Panc1 (cell line): ENCODE measurements around the gene GRAMD1B. TPM values are rescaled to one million over a fixed set of nuclear protein-coding genes. Genes with fewer than 3 reads are reported as not detected.

Source experiments
- ATAC-seq: fragments of 200-7000 bp; cut with Tn5 transposase; 2 replicates; pipeline ENCODE4 v1.9.1; 2020; ENCODE audit warnings: mild to moderate bottlenecking, moderate library complexity
- BruUV-seq: library from RNA; stranded (reverse); fragments of 400-500 nt; replicated peaks from 2 replicates; lab custom pipeline; 2021; lab: Mats Ljungman, UMichigan
- CTCF ChIA-PET: fragments of 300-600 bp; sonication (Branson Sonifier 250); formaldehyde crosslinking; loops from one replicate; lab custom pipeline; 2022; ENCODE audit warnings: antibody characterized with exemption; lab: Charles Lee
- POLR2A ChIA-PET: fragments of 300-600 bp; sonication (Branson Sonifier 250); formaldehyde crosslinking; loops from one replicate; lab custom pipeline; 2022; ENCODE audit warnings: antibody characterized with exemption; lab: Charles Lee
- DNase-seq: peaks from one replicate; pipeline ENCODE4 v3.0.0-alpha.2; 2010; ENCODE audit warnings: low read depth, low spot score
- H3K27ac ChIP-seq: 2 replicates; pipeline ENCODE4 v1.5.1; 2011; ENCODE audit warnings: mild to moderate bottlenecking, low read length, inconsistent platforms
- H3K27me3 ChIP-seq: fragments of 200-500 bp; sonication (Bioruptor generic); 2 replicates; pipeline ENCODE4 v1.6.0; 2014; ENCODE audit warnings: low read length, inconsistent platforms; ENCODE audit not compliant: control insufficient read depth, insufficient read depth
- H3K36me3 ChIP-seq: fragments of 200-500 bp; sonication (Bioruptor generic); 2 replicates; pipeline ENCODE4 v1.5.1; 2014; ENCODE audit warnings: inconsistent platforms, mild to moderate bottlenecking, low read length, moderate library complexity; ENCODE audit not compliant: control insufficient read depth, insufficient read depth
- H3K4me1 ChIP-seq: 2 replicates; pipeline ENCODE4 v1.5.1; 2011; ENCODE audit warnings: inconsistent platforms, mild to moderate bottlenecking, low read length, moderate library complexity; ENCODE audit not compliant: control insufficient read depth, insufficient read depth
- H3K4me3 ChIP-seq, 2 experiments: 2 replicates each; pipeline ENCODE4 v1.5.1; 2011 to 2012; ENCODE audit warnings: low read depth in 2 of 2, low read length in 2 of 2, mild to moderate bottlenecking in 2 of 2, inconsistent platforms in 1 of 2, moderate library complexity in 1 of 2
- H3K9me3 ChIP-seq: fragments of 200-500 bp; sonication (Bioruptor generic); 2 replicates; pipeline ENCODE4 v1.5.1; 2014; ENCODE audit warnings: low read depth, mild to moderate bottlenecking, inconsistent platforms, low read length, moderate library complexity; ENCODE audit not compliant: control insufficient read depth, insufficient read depth
- POLR2AphosphoS5 ChIP-seq: IDR thresholded peaks from 2 replicates; pipeline ENCODE4 v1.6.1; 2012; ENCODE audit warnings: mild to moderate bottlenecking, low read depth, low read length, moderate library complexity
- SIN3A ChIP-seq: IDR thresholded peaks from 2 replicates; pipeline ENCODE4 v1.6.1; 2012; ENCODE audit warnings: low read depth, mild to moderate bottlenecking, low read length, moderate library complexity, borderline replicate concordance; ENCODE audit not compliant: insufficient read depth
- TCF7L2 ChIP-seq: IDR thresholded peaks from 2 replicates; pipeline ENCODE4 v1.6.1; 2011; ENCODE audit warnings: mild to moderate bottlenecking, low read depth, low read length, inconsistent platforms
- in situ Hi-C: cut with HindIII; loops from 2 replicates; pipeline ENCODE4 v1.10.0; 2016; ENCODE audit warnings: low sequenced_read_pairs, low pct_unique_long_range_greater_than_20kb
- intact Hi-C: fragments of 100-400 bp; cut with micrococcal nuclease; formaldehyde crosslinking; loops from one replicate; pipeline ENCODE4 v1.10.0; 2022; ENCODE audit not compliant: unreplicated experiment
- total RNA-seq: library from RNA; stranded (reverse); gene quantifications from one replicate; pipeline ENCODE4 v1.2.1, GENCODE V29; 2021; ENCODE audit not compliant: unreplicated experiment
- TF ChIP-seq, protein P1 (sequence below), 2 experiments: IDR thresholded peaks; 2 replicates each; pipeline ENCODE4 v1.6.1; 2011 to 2012; ENCODE audit warnings: low read depth in 2 of 2, control low read depth in 1 of 2, low read length in 1 of 2, mild to moderate bottlenecking in 1 of 2, moderate library complexity in 1 of 2; ENCODE audit not compliant: insufficient read depth in 1 of 2
- TF ChIP-seq, protein P2 (sequence below): fragments of 450-650 bp; IDR thresholded peaks from 2 replicates; pipeline ENCODE4 v1.5.1; 2017; ENCODE audit warnings: mild to moderate bottlenecking

The GRAMD1B gene
- total RNA-seq, 1 experiment from 2014 or later, result 0.46 TPM

DNA sequence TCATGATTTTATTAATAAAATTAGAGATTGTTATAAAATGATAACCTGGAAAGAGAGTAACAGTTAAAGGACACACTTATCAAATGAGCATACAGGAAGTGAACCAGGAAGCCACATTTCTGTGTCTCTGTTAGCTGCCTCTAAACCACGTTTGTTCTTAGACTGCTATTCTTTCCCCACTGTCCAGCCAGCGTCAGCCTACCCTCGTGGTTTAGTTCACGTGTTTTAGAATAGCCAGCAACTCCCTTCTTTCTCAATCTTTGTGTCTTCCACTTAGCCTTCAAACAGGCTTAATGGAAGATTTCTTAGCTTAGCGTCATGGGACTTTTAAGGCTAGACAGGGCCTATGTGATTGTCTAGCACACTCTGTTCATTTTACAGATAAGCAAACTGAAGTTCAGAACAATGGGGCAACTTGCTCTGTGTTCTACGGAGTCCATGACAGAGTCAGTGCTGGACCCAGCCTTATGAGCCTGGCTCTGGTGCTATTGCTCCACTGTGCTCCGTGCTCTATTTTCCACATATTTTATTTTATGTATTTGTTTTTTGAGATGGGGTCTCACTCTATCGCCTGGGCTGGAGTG lies 27.2 kb downstream of the GRAMD1B start:
- ATAC-seq (no peak), DNase-seq (no peak)
- Histone ChIP-seq H3K4me3 (no peak overlapping the region), H3K9me3 (no peaks in the 10 kb centered on the region), H3K4me1 (no peaks in the 10 kb centered on the region), H3K36me3 (no peaks in the 10 kb centered on the region), H3K27ac (no peak overlapping the region), H3K27me3 (0 out of 2 replicates have a peak, but pooled peaks cover 3% of the 10 kb centered on the region)
- BruUV-seq, result no TSS peak
- POLR2A ChIA-PET, result no interaction called here
- intact Hi-C loops, result no loop called here
- TF ChIP-seq POLR2AphosphoS5, result no peak
- CTCF ChIA-PET, result no interaction called here
- in situ Hi-C loops, result no loop called here

DNA sequence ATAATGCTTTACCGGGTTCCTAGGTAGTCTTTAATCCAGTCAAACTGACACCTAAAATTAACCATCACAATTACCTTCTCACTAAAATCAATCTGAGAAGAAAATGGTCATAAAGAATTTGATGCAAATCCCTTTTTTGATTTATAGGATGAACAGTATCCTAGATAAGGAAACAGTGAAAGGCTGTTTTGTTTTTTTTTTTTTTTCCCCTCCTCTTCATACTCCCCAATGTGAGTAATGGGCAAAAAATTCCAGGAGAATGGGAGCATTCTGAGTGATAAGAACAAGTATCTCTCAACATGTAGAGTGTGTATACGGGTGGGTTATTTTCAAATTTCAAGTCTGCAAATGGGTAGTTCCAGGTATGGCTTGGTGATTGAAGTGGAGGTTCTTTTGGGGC lies 28.4 kb downstream of the GRAMD1B start:
- no peak for ATAC-seq
- BruUV-seq, result no TSS peak
- in situ Hi-C loops, result no loop called here
- Histone ChIP-seq H3K9me3 (no peaks in the 10 kb centered on the region), H3K36me3 (no peaks in the 10 kb centered on the region), H3K27me3 (0 out of 2 replicates have a peak, but pooled peaks cover 3% of the 10 kb centered on the region), H3K4me1 (no peaks in the 10 kb centered on the region), H3K27ac (no peak overlapping the region), H3K4me3 (no peak overlapping the region)
- TF ChIP-seq SIN3A (no peak), POLR2AphosphoS5 (no peak), TCF7L2 (no peak)
- TF ChIP-seq, protein P1, sequence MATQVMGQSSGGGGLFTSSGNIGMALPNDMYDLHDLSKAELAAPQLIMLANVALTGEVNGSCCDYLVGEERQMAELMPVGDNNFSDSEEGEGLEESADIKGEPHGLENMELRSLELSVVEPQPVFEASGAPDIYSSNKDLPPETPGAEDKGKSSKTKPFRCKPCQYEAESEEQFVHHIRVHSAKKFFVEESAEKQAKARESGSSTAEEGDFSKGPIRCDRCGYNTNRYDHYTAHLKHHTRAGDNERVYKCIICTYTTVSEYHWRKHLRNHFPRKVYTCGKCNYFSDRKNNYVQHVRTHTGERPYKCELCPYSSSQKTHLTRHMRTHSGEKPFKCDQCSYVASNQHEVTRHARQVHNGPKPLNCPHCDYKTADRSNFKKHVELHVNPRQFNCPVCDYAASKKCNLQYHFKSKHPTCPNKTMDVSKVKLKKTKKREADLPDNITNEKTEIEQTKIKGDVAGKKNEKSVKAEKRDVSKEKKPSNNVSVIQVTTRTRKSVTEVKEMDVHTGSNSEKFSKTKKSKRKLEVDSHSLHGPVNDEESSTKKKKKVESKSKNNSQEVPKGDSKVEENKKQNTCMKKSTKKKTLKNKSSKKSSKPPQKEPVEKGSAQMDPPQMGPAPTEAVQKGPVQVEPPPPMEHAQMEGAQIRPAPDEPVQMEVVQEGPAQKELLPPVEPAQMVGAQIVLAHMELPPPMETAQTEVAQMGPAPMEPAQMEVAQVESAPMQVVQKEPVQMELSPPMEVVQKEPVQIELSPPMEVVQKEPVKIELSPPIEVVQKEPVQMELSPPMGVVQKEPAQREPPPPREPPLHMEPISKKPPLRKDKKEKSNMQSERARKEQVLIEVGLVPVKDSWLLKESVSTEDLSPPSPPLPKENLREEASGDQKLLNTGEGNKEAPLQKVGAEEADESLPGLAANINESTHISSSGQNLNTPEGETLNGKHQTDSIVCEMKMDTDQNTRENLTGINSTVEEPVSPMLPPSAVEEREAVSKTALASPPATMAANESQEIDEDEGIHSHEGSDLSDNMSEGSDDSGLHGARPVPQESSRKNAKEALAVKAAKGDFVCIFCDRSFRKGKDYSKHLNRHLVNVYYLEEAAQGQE (IDR thresholded peaks at IDR 0.05; ENCODE audit: insufficient read depth in 1 of 2, low read depth in 2 of 2, low read length in 1 of 2), result no peak
- TF ChIP-seq, protein P2, sequence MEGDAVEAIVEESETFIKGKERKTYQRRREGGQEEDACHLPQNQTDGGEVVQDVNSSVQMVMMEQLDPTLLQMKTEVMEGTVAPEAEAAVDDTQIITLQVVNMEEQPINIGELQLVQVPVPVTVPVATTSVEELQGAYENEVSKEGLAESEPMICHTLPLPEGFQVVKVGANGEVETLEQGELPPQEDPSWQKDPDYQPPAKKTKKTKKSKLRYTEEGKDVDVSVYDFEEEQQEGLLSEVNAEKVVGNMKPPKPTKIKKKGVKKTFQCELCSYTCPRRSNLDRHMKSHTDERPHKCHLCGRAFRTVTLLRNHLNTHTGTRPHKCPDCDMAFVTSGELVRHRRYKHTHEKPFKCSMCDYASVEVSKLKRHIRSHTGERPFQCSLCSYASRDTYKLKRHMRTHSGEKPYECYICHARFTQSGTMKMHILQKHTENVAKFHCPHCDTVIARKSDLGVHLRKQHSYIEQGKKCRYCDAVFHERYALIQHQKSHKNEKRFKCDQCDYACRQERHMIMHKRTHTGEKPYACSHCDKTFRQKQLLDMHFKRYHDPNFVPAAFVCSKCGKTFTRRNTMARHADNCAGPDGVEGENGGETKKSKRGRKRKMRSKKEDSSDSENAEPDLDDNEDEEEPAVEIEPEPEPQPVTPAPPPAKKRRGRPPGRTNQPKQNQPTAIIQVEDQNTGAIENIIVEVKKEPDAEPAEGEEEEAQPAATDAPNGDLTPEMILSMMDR, result no peak
- CTCF ChIA-PET, result no interaction called here
- POLR2A ChIA-PET, result interaction anchor here (0.7 kb wide), 1 partner anchor 909 kb away, joined by 6 read pairs; no protein-coding TSS in a partner anchor
- DNase-seq, result no peak
- intact Hi-C loops, result no loop called here

DNA sequence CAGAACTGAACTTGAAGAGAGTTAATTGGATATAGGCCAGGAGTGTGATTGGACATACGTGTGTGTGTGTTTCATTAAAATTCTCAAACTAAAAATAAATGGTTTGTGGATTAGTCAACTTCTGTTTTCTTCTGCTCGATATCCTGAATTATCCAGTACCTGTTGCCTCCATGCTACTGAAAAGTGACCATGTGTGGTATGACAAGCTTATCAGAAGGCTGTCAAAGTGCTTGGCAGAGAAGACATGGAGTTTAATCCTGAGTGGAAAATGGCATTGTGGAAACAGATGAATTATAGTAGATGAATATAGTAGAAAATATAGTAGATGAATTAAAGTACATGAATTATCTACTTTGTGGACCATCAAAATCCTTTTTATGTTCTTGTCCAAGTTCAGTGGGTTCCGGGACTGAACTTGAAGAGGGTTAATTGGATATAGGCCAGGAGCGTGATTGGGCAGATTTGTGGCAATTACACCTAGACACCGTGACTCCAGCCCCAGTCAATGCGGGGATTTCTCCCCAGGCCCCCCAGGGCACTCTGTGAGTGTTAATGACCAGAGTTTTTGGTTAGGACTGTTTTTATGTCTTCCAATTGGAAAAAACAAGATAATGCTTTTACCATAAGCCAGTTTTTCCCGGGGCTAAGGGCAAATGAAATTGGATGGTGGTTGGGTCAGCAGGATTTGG lies 30.1 kb downstream of the GRAMD1B start:
- no TSS peak for BruUV-seq
- ChIA-PET POLR2A (no interaction called here), CTCF (no interaction called here)
- intact Hi-C loops (no loop called here), in situ Hi-C loops (no loop called here)
- DNase-seq (no peak), ATAC-seq (no peak)
- Histone ChIP-seq H3K9me3 (no peaks in the 10 kb centered on the region), H3K36me3 (no peaks in the 10 kb centered on the region), H3K27ac (no peak overlapping the region), H3K27me3 (0 out of 2 replicates have a peak, but pooled peaks cover 3% of the 10 kb centered on the region), H3K4me1 (no peaks in the 10 kb centered on the region), H3K4me3 (no peak overlapping the region)
- TF ChIP-seq POLR2AphosphoS5 (no peak), SIN3A (no peak), TCF7L2 (no peak)
- TF ChIP-seq, protein P2, result no peak
- TF ChIP-seq, protein P1 (IDR thresholded peaks at IDR 0.05; ENCODE audit: insufficient read depth in 1 of 2, low read depth in 2 of 2, low read length in 1 of 2), result no peak
